OCI-LY3 (cell line): ENCODE measurements around the gene EIF4H.

Experiments
- EZH2phosphoT487 ChIP-seq: fragments of 200-600 bp; shearing (Covaris generic); IDR thresholded peaks from 2 replicates; pipeline ENCODE4 v1.6.1; 2018; ENCODE audit warnings: antibody characterized with exemption, mixed run types, low read depth
- TF ChIP-seq, protein P1 (sequence below): fragments of 200-600, 300-600 bp; sonication (generic); IDR thresholded peaks from 2 replicates; pipeline ENCODE4 v1.5.1; 2014; ENCODE audit warnings: antibody characterized with exemption, low read length, low read depth

DNA sequence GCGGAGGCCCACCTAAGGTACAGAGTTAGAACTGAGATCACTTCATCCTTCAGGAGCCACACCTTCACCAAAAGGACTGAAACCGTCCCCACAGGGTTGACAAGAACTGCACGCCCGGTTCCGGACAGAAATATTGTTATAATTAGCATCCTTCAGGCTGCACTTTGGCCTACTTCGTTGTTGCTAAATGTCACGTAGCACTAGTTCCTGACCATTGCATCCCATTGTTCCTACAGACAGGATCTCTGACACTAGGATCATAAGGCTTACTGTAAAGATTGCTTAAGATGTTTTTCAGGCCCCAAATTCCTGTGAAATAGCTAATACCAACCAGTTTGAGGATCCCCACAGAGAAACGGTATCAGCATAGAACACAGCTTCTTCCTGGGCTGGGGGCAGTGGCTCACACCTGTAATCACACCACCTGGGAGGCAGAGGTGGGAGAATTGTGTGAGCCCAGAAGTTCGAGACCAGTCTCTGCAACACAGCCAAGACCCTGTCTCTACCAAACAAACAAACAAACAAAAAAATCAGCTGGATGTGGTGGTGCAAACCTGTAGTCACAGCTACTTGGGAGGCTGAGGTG lies 18.3 kb upstream of the EIF4H start:
- TF ChIP-seq, protein P1, sequence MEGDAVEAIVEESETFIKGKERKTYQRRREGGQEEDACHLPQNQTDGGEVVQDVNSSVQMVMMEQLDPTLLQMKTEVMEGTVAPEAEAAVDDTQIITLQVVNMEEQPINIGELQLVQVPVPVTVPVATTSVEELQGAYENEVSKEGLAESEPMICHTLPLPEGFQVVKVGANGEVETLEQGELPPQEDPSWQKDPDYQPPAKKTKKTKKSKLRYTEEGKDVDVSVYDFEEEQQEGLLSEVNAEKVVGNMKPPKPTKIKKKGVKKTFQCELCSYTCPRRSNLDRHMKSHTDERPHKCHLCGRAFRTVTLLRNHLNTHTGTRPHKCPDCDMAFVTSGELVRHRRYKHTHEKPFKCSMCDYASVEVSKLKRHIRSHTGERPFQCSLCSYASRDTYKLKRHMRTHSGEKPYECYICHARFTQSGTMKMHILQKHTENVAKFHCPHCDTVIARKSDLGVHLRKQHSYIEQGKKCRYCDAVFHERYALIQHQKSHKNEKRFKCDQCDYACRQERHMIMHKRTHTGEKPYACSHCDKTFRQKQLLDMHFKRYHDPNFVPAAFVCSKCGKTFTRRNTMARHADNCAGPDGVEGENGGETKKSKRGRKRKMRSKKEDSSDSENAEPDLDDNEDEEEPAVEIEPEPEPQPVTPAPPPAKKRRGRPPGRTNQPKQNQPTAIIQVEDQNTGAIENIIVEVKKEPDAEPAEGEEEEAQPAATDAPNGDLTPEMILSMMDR, result no peak
- no peak for TF ChIP-seq EZH2phosphoT487
